Adrenal gland (tissue), 12 donors: ENCODE measurements around the gene INKA1. TPM values are rescaled to one million over a fixed set of nuclear protein-coding genes. Genes with fewer than 3 reads are reported as not detected.

Experiments
- DNase-seq, 7 donors: peaks; one replicate each; pipeline ENCODE4 v3.0.0-alpha.2; 2019 to 2020
- H3K27ac ChIP-seq, 5 donors: fragments of 200-600 bp; sonication (generic) in 4 of 5; 1 replicate in 3 of 5; 2 replicates in 2 of 5; pipeline versions ENCODE4 v1.5.1 to v1.8.0; 2016 to 2020; ENCODE audit warnings: mild to moderate bottlenecking in 1 of 5
- H3K27me3 ChIP-seq: fragments of 200-600 bp; 2 replicates; pipeline ENCODE4 v1.8.0; 2021
- H3K36me3 ChIP-seq, 2 donors: fragments of 200-600 bp; replicated peaks in 1 of 2; 1 replicate in 1 of 2; 2 replicates in 1 of 2; pipeline versions ENCODE4 v1.5.1 to v1.8.0; 2018 to 2022
- H3K4me1 ChIP-seq, 2 donors: fragments of 200-600 bp; replicated peaks in 1 of 2; 1 replicate in 1 of 2; 2 replicates in 1 of 2; pipeline versions ENCODE4 v1.5.1 to v1.8.0; 2018 to 2021
- H3K4me3 ChIP-seq, 4 donors: fragments of 200-600 bp; sonication (generic) in 3 of 4; one replicate each; pipeline ENCODE4 v1.5.1; 2016 to 2018
- H3K9me3 ChIP-seq, 3 donors: fragments of 200-600 bp; sonication (generic) in 1 of 3; replicated peaks in 1 of 3; 1 replicate in 2 of 3; 2 replicates in 1 of 3; pipeline versions ENCODE4 v1.5.1 to v1.8.0; 2016 to 2021
- CTCF ChIP-seq, 6 experiments: fragments of 450-650 bp in 4 of 6; fragments of 200-600 bp in 2 of 6; sonication (generic) in 1 of 6; IDR thresholded peaks; 1 replicate in 5 of 6; 2 replicates in 1 of 6; pipeline versions ENCODE4 v1.5.1 to v1.8.0; 2016 to 2021; ENCODE audit warnings: antibody characterized with exemption in 6 of 6, mild to moderate bottlenecking in 2 of 6, moderate library complexity in 1 of 6
- POLR2A ChIP-seq, 2 donors: fragments of 450-650 bp; IDR thresholded peaks; one replicate each; pipeline ENCODE4 v1.6.1; 2017; ENCODE audit warnings: antibody characterized with exemption in 2 of 2, mild to moderate bottlenecking in 2 of 2, moderate library complexity in 1 of 2
- WGBS, 4 donors: extraction: QIAGEN DNeasy Blood & Tissue Kit in 2 of 4; methylation state at CpG; one replicate each; pipeline versions ENCODE4 v1.1.5 to v1.1.7; 2013 to 2017; 5-methylcytosine and 5-hydroxymethylcytosine counted together
- intact Hi-C, 2 donors: fragments of 100-400 bp; cut with DNase I; formaldehyde crosslinking; loops; one replicate each; pipeline versions ENCODE4 v1.14.1 to v1.15.0; 2022 to 2023
- polyA plus RNA-seq, 3 donors: library from polyadenylated mRNA; stranded (reverse); fragments of 200-250 nt in 2 of 3; fragments of 350-450 nt in 1 of 3; fragmentation: Illumina TruSeq in 1 of 3; extraction: RNeasy Lipid Tissue Mini Kit (QIAGEN cat#74804) in 1 of 3; gene quantifications; one replicate each; pipeline ENCODE4 v1.2.3, GENCODE V29; 2013 to 2014
- total RNA-seq, 9 donors: library from RNA; depleted of rRNA in 4 of 9; stranded (reverse); fragments of >200 nt in 4 of 9; fragments of 120-200 nt in 1 of 9; fragmentation: NEBNext Ultra II Directional in 1 of 9; extraction: Animal tissue kit (Norgen Biotek cat#: 25700) in 1 of 9; gene quantifications; one replicate each; pipeline versions ENCODE4 v1.1.0 to v1.2.4, GENCODE V29; 2013 to 2023
- donor health status: healthy with polysubstance abuse.
- donor health status: Bipolar disorder and iron deficiency.
- donor health status: DM: yes; HTN: yes; CAD: no.
- donor health status: DM: no; HTN: no; CAD: no.
- donor health status: DM: no; HTN: no; CAD: no.
- donor health status: DM: yes; HTN: yes; CAD: no.

The INKA1 gene
- total and polyA plus RNA-seq, 12 donors = 0.35 to 15.2 (median 3.4) TPM

DNA sequence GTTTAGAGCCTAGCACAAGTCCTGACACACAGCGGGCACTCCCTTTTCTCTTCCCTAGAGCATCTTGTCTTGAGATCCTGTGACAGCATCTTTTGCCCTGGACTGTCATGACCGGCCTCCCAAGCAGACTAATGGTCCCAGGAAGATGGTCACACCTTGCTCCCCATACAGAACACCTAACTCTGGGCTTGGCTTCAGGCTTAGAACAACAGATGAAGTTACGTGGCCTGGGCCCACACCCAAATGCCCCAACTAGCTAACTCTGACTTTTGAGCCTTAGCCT lies 15.9 kb upstream of the INKA1 start:
- Histone ChIP-seq H3K4me3 (peak overlapping the region in 2 of 4 donors; percentile 28 to 82), H3K36me3 (no peaks in the 10 kb centered on the region), H3K4me1 (peaks cover 3 to 24% of the 10 kb centered on the region in 2 donors), H3K9me3 (no peaks in the 10 kb centered on the region), H3K27me3 (no peaks in the 10 kb centered on the region), H3K27ac (peak overlapping the region in 4 of 5 donors; percentile 81 to 94 (median 90))
- DNase-seq = no peak
- intact Hi-C loops = no loop called here
- TF ChIP-seq POLR2A (IDR thresholded peaks at IDR 0.05) (no peak), CTCF (IDR thresholded peaks at IDR 0.05) (no peak)
- WGBS, 4 donors = 58 to 77% (median 69%) methylated on average over 3 of the region's 3 CpGs

DNA sequence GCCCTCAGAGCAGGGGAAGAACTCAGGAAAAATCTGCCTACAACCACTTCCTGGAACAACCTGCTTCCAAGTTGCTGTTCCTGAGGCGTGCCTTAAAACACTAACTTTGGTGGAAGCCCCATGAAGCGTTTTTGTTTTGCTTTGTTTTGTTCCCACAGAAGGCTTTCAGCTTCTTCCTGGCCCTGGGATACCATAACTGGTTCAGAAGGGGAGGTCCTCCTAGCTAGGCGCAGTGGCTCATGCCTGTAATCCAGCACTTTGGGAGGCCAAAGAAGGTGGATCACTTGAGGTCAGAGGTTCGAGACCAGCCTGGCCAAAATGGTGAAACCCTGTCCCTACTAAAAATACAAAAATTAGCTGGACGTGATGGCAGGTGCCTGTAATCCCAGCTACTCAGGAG lies 15.5 kb upstream of the INKA1 start:
- DNase-seq = no peak
- TF ChIP-seq POLR2A (IDR thresholded peaks at IDR 0.05) = no peak
- no peak for TF ChIP-seq CTCF (IDR thresholded peaks at IDR 0.05)
- no peaks in the 10 kb centered on the region for H3K27me3 ChIP-seq
- no peak overlapping the region for H3K27ac ChIP-seq
- no peak overlapping the region for H3K4me3 ChIP-seq
- 79 to 95% (median 89%) methylated on average over 5 of the region's 5 CpGs for WGBS, 4 donors
- H3K36me3 ChIP-seq = no peaks in the 10 kb centered on the region
- H3K9me3 ChIP-seq = no peaks in the 10 kb centered on the region
- intact Hi-C loops = no loop called here
- peaks cover 3 to 24% of the 10 kb centered on the region in 2 donors for H3K4me1 ChIP-seq

- Histone ChIP-seq H3K4me3 (no peak overlapping the region), H3K27me3 (no peaks in the 10 kb centered on the region), H3K36me3 (no peaks in the 10 kb centered on the region), H3K27ac (no peak overlapping the region), H3K9me3 (no peaks in the 10 kb centered on the region), H3K4me1 (peaks cover 3 to 24% of the 10 kb centered on the region in 2 donors)
- DNase-seq = peak in 1 of 7 donors; percentile 11
- no peak for TF ChIP-seq CTCF (IDR thresholded peaks at IDR 0.05)
- TF ChIP-seq POLR2A (IDR thresholded peaks at IDR 0.05) = no peak
- WGBS, 4 donors = 89 to 93% (median 92%) methylated on average over 2 of the region's 2 CpGs
- intact Hi-C loops = no loop called here
Measured at GRCh38 chr3:49788056-49788455, 15.0 kb upstream of the INKA1 start.

GRCh38 chr3:49790626-49791411 lies 12.2 kb upstream of the INKA1 start:
- WGBS, 4 donors = 61 to 69% (median 66%) methylated on average over 9 of the region's 9 CpGs
- no peaks in the 10 kb centered on the region for H3K36me3 ChIP-seq
- DNase-seq = peak in 1 of 7 donors; percentile 8
- no peaks in the 10 kb centered on the region for H3K9me3 ChIP-seq
- H3K27ac ChIP-seq = no peak overlapping the region
- no peaks in the 10 kb centered on the region for H3K27me3 ChIP-seq
- H3K4me1 ChIP-seq = peaks cover 3 to 5% of the 10 kb centered on the region in 2 donors
- H3K4me3 ChIP-seq = no peak overlapping the region
- intact Hi-C loops = no loop called here
- TF ChIP-seq POLR2A (IDR thresholded peaks at IDR 0.05) = no peak
- TF ChIP-seq CTCF (IDR thresholded peaks at IDR 0.05) = no peak
